C4-2B (cell line): ENCODE data around the gene PSAPL1.

ENCODE experiments used
- ZFX ChIP-seq: fragments of 450-650 bp; IDR thresholded peaks from 2 replicates; pipeline ENCODE4 v1.6.1; 2017
- TF ChIP-seq, protein P1 (sequence below): fragments of 450-650 bp; conservative IDR thresholded peaks from 2 replicates; pipeline ENCODE4 v1.5.1; 2017; ENCODE audit warnings: mild to moderate bottlenecking

DNA sequence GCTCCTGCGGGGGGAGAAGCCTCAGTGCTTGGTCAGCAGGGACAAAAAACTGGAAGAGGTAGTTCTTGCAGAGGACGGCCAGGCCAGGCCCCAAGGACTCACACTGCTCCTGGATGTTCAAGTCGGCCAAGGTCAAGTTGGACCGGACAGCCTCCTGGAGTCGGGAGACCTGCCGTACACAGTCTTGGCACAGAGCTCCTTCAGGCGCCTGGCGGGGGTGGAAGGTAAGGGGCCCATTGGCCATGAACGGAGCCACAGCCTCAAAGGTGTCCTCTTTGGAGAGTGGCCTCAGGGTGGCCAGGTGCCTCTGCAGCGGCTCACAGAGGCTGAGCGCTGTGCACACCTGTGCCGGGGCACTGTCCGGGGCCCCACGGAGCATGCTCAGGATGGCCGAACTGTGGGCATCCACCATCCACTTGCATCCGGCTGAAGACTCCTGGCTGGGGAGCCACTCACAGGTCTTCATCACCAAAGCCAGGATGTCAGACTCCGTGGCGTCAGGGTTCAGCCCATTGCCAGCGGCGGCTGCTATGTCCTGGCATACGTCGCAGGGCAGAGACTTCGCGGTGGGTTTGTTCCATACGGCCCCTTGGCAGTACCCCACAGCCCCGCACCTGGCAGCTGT is 477 bp downstream of the PSAPL1 start:
- TF ChIP-seq, protein P1, sequence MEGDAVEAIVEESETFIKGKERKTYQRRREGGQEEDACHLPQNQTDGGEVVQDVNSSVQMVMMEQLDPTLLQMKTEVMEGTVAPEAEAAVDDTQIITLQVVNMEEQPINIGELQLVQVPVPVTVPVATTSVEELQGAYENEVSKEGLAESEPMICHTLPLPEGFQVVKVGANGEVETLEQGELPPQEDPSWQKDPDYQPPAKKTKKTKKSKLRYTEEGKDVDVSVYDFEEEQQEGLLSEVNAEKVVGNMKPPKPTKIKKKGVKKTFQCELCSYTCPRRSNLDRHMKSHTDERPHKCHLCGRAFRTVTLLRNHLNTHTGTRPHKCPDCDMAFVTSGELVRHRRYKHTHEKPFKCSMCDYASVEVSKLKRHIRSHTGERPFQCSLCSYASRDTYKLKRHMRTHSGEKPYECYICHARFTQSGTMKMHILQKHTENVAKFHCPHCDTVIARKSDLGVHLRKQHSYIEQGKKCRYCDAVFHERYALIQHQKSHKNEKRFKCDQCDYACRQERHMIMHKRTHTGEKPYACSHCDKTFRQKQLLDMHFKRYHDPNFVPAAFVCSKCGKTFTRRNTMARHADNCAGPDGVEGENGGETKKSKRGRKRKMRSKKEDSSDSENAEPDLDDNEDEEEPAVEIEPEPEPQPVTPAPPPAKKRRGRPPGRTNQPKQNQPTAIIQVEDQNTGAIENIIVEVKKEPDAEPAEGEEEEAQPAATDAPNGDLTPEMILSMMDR: no peak
- TF ChIP-seq ZFX: no peak
